KOPT-K1 (cell line): Measurements from ENCODE around the gene ATG9B.

Experiments used
- H3K27ac ChIP-seq: fragments of 200-600 bp; sonication (generic); 2 replicates; pipeline ENCODE4 v1.5.1; 2016; ENCODE audit warnings: antibody characterized with exemption, mild to moderate bottlenecking, low read depth, low read length; ENCODE audit not compliant: poor library complexity, severe bottlenecking
- H3K36me3 ChIP-seq: fragments of 200-600 bp; sonication (generic); 2 replicates; pipeline ENCODE4 v1.5.1; 2017; ENCODE audit warnings: antibody characterized with exemption, mild to moderate bottlenecking, low read length, moderate library complexity; ENCODE audit not compliant: insufficient read depth
- H3K9me3 ChIP-seq: fragments of 200-600 bp; sonication (generic); 2 replicates; pipeline ENCODE4 v1.5.1; 2017; ENCODE audit warnings: antibody characterized with exemption, low read length, mild to moderate bottlenecking; ENCODE audit not compliant: insufficient read depth, poor library complexity, severe bottlenecking

ATG9B gene

DNA sequence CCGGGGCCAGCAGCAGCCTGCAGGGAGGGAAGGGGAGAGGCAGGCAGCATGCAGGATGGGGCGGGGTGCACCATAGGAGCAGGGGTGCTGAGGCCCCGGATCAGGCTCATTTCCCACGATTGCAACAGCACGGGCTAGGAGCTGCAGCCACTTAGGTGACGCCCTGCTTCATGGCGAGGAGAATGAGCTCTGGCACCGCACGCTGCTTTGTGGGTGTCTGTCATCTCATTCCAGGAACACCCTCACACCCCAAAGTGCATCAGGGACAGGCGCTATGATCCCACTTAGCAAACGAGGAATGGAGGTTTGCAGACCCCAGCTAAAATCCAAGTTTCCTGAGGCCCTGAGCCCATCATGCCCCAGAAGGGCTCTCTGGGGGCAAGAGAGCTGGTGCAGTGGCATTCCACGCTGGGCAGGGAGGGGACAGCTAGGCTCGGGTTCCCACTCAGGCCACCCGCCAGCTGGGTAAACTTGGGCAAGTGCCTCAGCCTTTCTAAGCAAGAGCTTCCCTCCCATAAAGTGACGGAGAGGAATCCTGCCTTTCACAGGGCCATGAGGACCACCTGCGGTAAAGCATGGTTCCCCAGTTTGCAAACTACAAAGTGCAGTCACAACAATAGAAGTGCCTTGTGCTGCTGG is 55.4 kb downstream of the ATG9B start:
- H3K9me3 ChIP-seq, result no peaks in the 10 kb centered on the region
- H3K27ac ChIP-seq, result no peak overlapping the region
- no peaks in the 10 kb centered on the region for H3K36me3 ChIP-seq

DNA sequence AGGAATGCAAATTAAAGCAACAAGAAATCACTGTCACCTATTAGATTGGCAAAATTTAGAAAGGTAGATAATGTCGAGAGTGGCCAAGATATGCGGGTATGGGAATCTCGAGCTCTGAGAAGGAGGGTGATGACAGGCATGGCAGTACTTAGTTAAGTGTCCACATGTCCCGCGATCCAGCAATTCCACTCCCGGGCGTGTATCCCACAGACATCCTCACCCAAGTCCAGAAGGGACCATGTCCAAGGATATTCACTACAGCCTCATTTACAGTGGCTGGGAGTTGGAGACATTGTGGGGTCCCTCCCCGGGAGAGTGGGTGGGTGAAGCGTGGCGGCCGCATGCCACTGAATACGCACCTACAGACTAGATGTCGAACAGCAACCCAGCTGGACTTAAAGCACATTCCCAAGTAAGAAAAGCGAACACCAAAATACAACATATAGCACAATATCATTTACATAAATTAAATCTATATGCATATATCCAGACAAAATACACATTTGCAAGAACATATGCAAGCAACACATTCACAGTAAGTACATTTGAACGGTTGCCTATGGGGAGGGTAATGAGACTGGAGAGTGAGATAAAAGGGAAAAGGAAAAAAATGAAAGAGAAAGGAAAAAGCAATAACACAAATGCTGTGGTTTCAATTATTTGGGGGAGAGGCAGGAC is 56.1 kb downstream of the ATG9B start:
- no peaks in the 10 kb centered on the region for H3K9me3 ChIP-seq
- no peaks in the 10 kb centered on the region for H3K36me3 ChIP-seq
- no peak overlapping the region for H3K27ac ChIP-seq

DNA sequence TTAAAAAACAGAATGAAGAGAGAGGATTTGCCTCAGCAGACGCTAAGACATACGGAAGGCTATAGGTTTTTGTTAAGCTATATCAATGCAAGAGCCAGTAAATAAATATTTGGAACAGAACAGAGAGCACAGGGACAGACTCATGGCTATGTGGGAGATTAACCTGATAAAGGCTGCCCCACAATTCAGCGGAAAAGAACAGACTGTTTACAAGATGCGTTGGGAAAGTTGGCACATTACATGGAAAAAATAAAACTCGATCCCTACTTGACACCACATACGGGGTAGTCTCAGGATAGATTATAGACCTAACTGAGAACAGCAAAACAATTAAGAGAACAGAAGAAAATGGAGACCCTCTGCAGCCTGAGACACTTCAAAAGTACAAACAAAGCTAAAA is 56.9 kb downstream of the ATG9B start:
- H3K36me3 ChIP-seq, result no peaks in the 10 kb centered on the region
- no peak overlapping the region for H3K27ac ChIP-seq
- no peaks in the 10 kb centered on the region for H3K9me3 ChIP-seq

- H3K9me3 ChIP-seq, result no peaks in the 10 kb centered on the region
- H3K27ac ChIP-seq, result no peak overlapping the region
- H3K36me3 ChIP-seq, result no peaks in the 10 kb centered on the region
These were observed 58.3 kb downstream of the ATG9B start for GRCh38 chr7:150966002-150966401.

DNA sequence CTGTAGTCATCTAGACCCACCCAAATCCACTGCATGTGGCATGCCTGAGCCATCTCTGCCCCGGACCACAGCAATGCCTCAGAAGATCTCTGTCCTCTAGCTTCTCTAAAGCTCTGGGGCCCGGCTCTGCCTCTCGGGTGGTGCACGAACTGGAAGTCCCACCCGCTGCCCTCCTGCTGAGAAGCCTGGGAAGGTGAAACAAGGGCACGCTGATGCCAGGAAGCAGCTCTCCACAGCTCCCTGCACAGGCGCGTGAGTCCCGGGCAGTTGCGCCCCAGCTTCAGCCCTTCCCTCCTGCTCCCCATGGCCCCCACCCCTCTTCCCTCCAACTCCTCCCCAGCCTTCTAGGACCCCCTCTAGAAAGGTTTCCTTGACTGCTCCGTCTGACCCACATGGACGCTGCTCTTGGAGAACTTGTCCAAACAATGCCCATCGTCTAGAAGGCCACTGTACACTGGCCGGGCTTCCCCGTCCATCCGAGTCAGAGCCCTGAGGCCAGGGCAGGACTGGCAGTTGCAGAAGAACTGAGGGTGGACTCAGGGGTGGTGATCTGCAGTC is 58.9 kb downstream of the ATG9B start:
- Histone ChIP-seq H3K9me3 (no peaks in the 10 kb centered on the region), H3K27ac (no peak overlapping the region), H3K36me3 (no peaks in the 10 kb centered on the region)
